ENCODE results near the gene C1orf159. TPM values are rescaled to one million over a fixed set of nuclear protein-coding genes. Genes with fewer than 3 reads are reported as not detected.

C1orf159 gene
- total and polyA plus RNA-seq, 9 of the 15 experiments (the other 6 are each of a cell fraction or from before 2014, with no cell fraction given) = 0.28 to 54.9 (median 10.6) TPM

- TF ChIP-seq STAT6 (CRISPR knock-in tag; IDR thresholded peaks at IDR 0.05) = no peak
- TF ChIP-seq RBM22 (IDR thresholded peaks at IDR 0.05; ENCODE audit: low read depth, low read length, poor library complexity, severe bottlenecking) = peak; percentile 46
- TF ChIP-seq ZNF263 (CRISPR knock-in tag; IDR thresholded peaks at IDR 0.05; ENCODE audit: borderline replicate concordance) = peak; percentile 72
- no peak for TF ChIP-seq PHTF2 (CRISPR knock-in tag; IDR thresholded peaks at IDR 0.05)
- no peak for TF ChIP-seq ZNF239 (CRISPR knock-in tag; IDR thresholded peaks at IDR 0.05)
- TF ChIP-seq EHMT2 (IDR thresholded peaks at IDR 0.05) = no peak
- TF ChIP-seq ZNF407 (IDR thresholded peaks at IDR 0.05; ENCODE audit: low read depth) = no peak
- TF ChIP-seq ARID2 (IDR thresholded peaks at IDR 0.05) = no peak
- TF ChIP-seq SUPT5H (IDR thresholded peaks at IDR 0.05) = peak; percentile 53; the same call in 1 of the 2 replicates
- TF ChIP-seq ZBTB17 (CRISPR knock-in tag; IDR thresholded peaks at IDR 0.05) = no peak
- TF ChIP-seq SRSF7 (optimal IDR thresholded peaks at IDR 0.05; ENCODE audit: low read depth, low read length) = peak; percentile 56
- TF ChIP-seq ZNF197 (CRISPR knock-in tag; IDR thresholded peaks at IDR 0.05; ENCODE audit: low read depth) = no peak
- TF ChIP-seq CBX3 (IDR thresholded peaks at IDR 0.05; ENCODE audit: borderline replicate concordance in 1 of 2, low read length in 2 of 2) = no peak
- no peak for TF ChIP-seq ZNF785 (CRISPR knock-in tag; IDR thresholded peaks at IDR 0.05)
Observed at GRCh38 chr1:1055841-1056736, 59.8 kb downstream of the C1orf159 start (continued).
